ENCODE results near the gene ADAP1.

Gene ADAP1

DNA sequence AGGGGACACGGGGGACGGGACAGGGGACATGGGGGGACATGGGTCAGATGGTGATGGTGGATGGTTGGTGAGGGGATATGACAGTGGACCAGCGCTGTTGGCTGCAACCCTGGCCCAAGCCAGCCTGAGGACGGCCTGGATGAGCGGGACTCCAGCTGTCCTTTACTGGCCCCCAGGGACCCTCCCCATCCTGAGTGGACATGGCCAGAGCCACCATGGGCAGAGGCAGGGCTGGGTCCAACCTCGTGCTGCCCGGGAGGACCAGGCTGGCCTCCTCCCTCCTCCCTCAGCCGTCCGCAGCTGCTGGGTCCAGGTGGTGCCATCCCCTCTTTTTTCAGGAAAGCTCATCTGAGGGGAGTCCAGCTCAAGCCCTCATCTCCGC, 47.7 kb downstream of the ADAP1 start:
- CTCF ChIA-PET, result interaction anchor here (1.0 kb wide), 1 partner anchor 86 kb away, joined by 3 read pairs; no protein-coding TSS in a partner anchor
- Histone ChIP-seq H3K36me3 (ENCODE audit: control insufficient read depth in 2 of 2, insufficient read depth in 1 of 2, low read length in 2 of 2) (no peaks in the 10 kb centered on the region), H3K27ac (ENCODE audit: extremely low read depth, low read depth, low read length) (0 out of 2 replicates have a peak overlapping the region, but pooled peaks have one; percentile 9), H3K9me3 (ENCODE audit: control insufficient read depth, insufficient read depth, low read depth, low read length) (no peaks in the 10 kb centered on the region), H3K4me1 (ENCODE audit: control insufficient read depth, insufficient read depth, low read length) (no peaks in the 10 kb centered on the region; the same call in 1 of the 2 replicates), H3K4me3 (ENCODE audit: low read depth, low read length) (no peak overlapping the region)
- TF ChIP-seq, protein P1, sequence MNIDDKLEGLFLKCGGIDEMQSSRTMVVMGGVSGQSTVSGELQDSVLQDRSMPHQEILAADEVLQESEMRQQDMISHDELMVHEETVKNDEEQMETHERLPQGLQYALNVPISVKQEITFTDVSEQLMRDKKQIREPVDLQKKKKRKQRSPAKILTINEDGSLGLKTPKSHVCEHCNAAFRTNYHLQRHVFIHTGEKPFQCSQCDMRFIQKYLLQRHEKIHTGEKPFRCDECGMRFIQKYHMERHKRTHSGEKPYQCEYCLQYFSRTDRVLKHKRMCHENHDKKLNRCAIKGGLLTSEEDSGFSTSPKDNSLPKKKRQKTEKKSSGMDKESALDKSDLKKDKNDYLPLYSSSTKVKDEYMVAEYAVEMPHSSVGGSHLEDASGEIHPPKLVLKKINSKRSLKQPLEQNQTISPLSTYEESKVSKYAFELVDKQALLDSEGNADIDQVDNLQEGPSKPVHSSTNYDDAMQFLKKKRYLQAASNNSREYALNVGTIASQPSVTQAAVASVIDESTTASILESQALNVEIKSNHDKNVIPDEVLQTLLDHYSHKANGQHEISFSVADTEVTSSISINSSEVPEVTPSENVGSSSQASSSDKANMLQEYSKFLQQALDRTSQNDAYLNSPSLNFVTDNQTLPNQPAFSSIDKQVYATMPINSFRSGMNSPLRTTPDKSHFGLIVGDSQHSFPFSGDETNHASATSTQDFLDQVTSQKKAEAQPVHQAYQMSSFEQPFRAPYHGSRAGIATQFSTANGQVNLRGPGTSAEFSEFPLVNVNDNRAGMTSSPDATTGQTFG (tag by site-specific recombination; IDR thresholded peaks at IDR 0.05; ENCODE audit: borderline replicate concordance), result no peak
- TF ChIP-seq ZNF529 (tag by site-specific recombination; IDR thresholded peaks at IDR 0.05; ENCODE audit: insufficient replicate concordance) (no peak), ZNF169 (tag by site-specific recombination; IDR thresholded peaks at IDR 0.05) (no peak), BCL11A (tag by site-specific recombination; IDR thresholded peaks at IDR 0.05; ENCODE audit: low read depth) (peak; percentile 58; the same call in 1 of the 2 replicates), OVOL3 (tag by site-specific recombination; IDR thresholded peaks at IDR 0.05) (no peak), MZF1 (tag by site-specific recombination; IDR thresholded peaks at IDR 0.05; ENCODE audit: borderline replicate concordance) (no peak)
- POLR2A ChIA-PET, result no interaction called here

DNA sequence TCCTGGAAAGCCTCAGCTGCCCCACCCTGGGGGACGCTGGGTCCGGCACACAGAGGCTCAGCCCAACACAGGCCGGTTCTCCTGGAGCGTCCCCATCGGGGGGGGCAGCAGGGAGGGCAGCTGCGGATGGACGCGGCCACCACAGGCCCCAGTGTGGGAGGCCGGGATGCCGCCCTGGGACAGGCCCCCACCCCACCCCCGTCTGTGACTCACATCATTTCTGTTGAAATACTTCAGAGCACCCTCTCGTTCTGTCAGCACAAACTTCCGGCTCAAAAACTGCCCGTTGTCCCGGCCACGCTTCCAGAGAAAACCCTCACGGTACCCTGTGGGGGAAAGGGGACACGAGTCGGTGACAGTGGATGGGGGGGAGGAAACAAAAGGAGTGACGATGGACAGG, 49.6 kb downstream of the ADAP1 start:
- ChIA-PET POLR2A (no interaction called here), CTCF (no interaction called here)
- Histone ChIP-seq H3K4me1 (ENCODE audit: control insufficient read depth, insufficient read depth, low read length) (peaks cover 5% of the 10 kb centered on the region; the same call in 1 of the 2 replicates), H3K4me3 (ENCODE audit: low read depth, low read length) (no peak overlapping the region), H3K36me3 (ENCODE audit: control insufficient read depth in 2 of 2, insufficient read depth in 1 of 2, low read length in 2 of 2) (no peaks in the 10 kb centered on the region), H3K27ac (ENCODE audit: extremely low read depth, low read depth, low read length) (no peak overlapping the region), H3K9me3 (ENCODE audit: control insufficient read depth, insufficient read depth, low read depth, low read length) (no peaks in the 10 kb centered on the region)
- TF ChIP-seq SP7 (tag by site-specific recombination; IDR thresholded peaks at IDR 0.05) (no peak), ZBTB1 (tag by site-specific recombination; IDR thresholded peaks at IDR 0.05) (no peak), GLI4 (tag by site-specific recombination; IDR thresholded peaks at IDR 0.05) (no peak), KLF1 (tag by site-specific recombination; IDR thresholded peaks at IDR 0.05) (no peak)
- TF ChIP-seq, protein P2, sequence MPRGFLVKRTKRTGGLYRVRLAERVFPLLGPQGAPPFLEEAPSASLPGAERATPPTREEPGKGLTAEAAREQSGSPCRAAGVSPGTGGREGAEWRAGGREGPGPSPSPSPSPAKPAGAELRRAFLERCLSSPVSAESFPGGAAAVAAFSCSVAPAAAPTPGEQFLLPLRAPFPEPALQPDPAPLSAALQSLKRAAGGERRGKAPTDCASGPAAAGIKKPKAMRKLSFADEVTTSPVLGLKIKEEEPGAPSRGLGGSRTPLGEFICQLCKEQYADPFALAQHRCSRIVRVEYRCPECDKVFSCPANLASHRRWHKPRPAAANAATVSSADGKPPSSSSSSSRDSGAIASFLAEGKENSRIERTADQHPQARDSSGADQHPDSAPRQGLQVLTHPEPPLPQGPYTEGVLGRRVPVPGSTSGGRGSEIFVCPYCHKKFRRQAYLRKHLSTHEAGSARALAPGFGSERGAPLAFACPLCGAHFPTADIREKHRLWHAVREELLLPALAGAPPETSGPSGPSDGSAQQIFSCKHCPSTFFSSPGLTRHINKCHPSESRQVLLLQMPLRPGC (tag by site-specific recombination; IDR thresholded peaks at IDR 0.05), result no peak

DNA sequence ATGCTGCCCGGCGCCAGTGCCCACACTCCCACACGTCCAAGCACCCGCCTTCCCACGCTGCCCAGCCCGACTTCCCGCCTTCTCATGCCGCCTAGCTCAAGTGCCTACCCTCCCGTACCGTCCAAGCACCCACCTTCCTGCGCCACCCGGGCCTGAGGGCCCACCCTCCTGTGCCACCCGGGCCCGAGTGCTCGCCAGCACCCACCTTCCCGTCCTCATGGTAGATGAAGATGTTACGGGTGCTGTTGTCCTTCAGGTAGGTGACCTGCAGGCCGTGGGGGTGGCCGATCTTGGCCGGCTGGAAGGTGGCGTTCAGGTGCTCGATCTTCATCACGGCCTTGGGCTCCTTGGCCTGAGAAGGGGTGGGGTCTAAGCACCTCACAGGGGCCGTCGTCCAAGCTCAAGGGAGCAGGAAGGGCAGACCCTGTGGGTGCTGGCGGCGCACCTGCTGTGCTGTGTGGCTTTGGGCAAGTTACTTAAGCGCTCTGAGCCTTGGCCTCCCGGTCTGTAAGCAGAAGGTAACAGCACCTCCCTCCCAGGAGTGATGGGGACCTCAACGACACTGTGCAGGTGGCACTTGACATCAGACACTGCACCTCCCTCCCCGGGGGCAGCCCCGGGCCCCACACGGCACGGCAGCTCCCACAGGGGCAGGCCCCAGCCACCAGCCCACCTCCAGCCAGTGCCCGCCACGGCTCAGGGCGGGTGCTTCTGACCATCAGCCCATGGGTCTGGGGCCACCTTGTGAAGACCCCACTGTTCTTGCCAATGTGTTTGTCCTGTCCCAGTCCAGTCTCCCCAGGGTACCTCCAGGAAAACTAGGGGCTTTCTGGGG, 50.3 kb downstream of the ADAP1 start:
- Histone ChIP-seq H3K27ac (ENCODE audit: extremely low read depth, low read depth, low read length) (no peak overlapping the region), H3K9me3 (ENCODE audit: control insufficient read depth, insufficient read depth, low read depth, low read length) (no peaks in the 10 kb centered on the region), H3K4me1 (ENCODE audit: control insufficient read depth, insufficient read depth, low read length) (peaks cover 5% of the 10 kb centered on the region; the same call in 1 of the 2 replicates), H3K4me3 (ENCODE audit: low read depth, low read length) (no peak overlapping the region), H3K36me3 (ENCODE audit: control insufficient read depth in 2 of 2, insufficient read depth in 1 of 2, low read length in 2 of 2) (no peaks in the 10 kb centered on the region)
- no peak for TF ChIP-seq YY2 (tag by site-specific recombination; IDR thresholded peaks at IDR 0.05)
- TF ChIP-seq ZNF311 (tag by site-specific recombination; IDR thresholded peaks at IDR 0.05; ENCODE audit: borderline replicate concordance), result no peak
- no peak for TF ChIP-seq ZNF830 (tag by site-specific recombination; IDR thresholded peaks at IDR 0.05; ENCODE audit: low read depth)
- no peak for TF ChIP-seq ZBTB21 (tag by site-specific recombination; IDR thresholded peaks at IDR 0.05)
- 0 out of 2 replicates have a peak, but pooled peaks have one; percentile 8 for TF ChIP-seq ZFHX2 (tag by site-specific recombination; conservative IDR thresholded peaks at IDR 0.05)
- TF ChIP-seq ZNF10 (tag by site-specific recombination; IDR thresholded peaks at IDR 0.05), result no peak
- TF ChIP-seq, protein P3, sequence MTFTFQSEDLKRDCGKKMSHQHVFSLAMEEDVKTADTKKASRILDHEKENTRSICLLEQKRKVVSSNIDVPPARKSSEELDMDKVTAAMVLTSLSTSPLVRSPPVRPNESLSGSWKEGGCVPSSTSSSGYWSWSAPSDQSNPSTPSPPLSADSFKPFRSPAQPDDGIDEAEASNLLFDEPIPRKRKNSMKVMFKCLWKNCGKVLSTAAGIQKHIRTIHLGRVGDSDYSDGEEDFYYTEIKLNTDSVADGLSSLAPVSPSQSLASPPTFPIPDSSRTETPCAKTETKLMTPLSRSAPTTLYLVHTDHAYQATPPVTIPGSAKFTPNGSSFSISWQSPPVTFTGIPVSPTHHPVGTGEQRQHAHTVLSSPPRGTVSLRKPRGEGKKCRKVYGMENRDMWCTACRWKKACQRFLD (tag by site-specific recombination; IDR thresholded peaks at IDR 0.05), result no peak
- TF ChIP-seq ZFP41 (tag by site-specific recombination; IDR thresholded peaks at IDR 0.05; ENCODE audit: borderline replicate concordance), result no peak
- TF ChIP-seq ZNF596 (tag by site-specific recombination; IDR thresholded peaks at IDR 0.05), result no peak
- TF ChIP-seq, protein P4, sequence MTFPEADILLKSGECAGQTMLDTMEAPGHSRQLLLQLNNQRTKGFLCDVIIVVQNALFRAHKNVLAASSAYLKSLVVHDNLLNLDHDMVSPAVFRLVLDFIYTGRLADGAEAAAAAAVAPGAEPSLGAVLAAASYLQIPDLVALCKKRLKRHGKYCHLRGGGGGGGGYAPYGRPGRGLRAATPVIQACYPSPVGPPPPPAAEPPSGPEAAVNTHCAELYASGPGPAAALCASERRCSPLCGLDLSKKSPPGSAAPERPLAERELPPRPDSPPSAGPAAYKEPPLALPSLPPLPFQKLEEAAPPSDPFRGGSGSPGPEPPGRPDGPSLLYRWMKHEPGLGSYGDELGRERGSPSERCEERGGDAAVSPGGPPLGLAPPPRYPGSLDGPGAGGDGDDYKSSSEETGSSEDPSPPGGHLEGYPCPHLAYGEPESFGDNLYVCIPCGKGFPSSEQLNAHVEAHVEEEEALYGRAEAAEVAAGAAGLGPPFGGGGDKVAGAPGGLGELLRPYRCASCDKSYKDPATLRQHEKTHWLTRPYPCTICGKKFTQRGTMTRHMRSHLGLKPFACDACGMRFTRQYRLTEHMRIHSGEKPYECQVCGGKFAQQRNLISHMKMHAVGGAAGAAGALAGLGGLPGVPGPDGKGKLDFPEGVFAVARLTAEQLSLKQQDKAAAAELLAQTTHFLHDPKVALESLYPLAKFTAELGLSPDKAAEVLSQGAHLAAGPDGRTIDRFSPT (tag by site-specific recombination; IDR thresholded peaks at IDR 0.05), result 0 out of 2 replicates have a peak, but pooled peaks have one; percentile 34
- no peak for TF ChIP-seq ZNF843 (tag by site-specific recombination; IDR thresholded peaks at IDR 0.05)
- ChIA-PET POLR2A (no interaction called here), CTCF (no interaction called here)
